GM19239 (cell line): ENCODE measurements around the gene ABHD2.
"Not testable (repeated sequence)": the region's sequence is repeated elsewhere in the genome, so short reads cannot be mapped to it uniquely, and the experiment has no call there.

Experiments
- DNase-seq: peaks from one replicate; pipeline ENCODE4 v3.0.0; 2011; ENCODE audit warnings: low spot score; ENCODE audit not compliant: insufficient read length
- FAIRE-seq: peaks from 2 replicates; lab custom pipeline; 2011; peaks lifted over from hg19 to GRCh38; lab: Jason Lieb, UNC

ABHD2 gene

DNA sequence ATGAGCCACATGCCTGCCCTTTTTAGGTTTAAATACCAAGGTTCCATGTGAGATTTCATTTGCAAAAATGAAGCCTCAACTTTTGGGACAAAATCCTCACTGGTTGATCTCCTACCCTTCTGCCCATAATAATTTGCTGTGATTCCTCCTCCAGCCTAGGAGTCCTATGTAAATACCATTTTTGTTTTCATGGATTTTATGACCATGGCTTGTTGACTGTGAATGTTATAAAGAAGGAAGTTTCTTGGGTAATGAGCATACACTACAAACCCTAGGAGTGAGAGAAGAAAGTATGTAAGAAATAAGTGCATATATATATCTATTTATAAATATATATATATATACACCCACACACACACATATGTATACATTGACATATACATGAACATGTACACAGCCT is 120.0 kb downstream of the ABHD2 start:
- no peak for FAIRE-seq
- no peak for DNase-seq

DNA sequence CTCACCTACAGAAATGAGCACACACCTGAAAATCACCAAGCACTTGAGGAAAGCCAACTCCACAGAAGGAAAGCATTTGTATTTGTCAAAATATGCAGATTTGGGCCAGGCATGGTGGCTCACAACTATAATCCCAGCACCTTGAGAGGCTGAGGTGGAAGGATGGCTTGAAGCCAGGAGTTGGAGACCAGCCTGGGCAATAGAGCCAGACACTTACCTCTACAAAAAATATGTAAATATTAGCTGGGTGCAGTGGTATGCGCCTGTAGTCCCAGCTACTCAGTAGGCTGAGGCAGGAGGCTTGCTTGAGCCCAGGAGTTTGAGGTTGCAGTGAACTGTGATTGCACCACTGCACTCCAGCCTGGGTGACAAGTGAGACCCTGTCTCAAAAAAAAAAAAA is 120.8 kb downstream of the ABHD2 start:
- DNase-seq = no peak

DNA sequence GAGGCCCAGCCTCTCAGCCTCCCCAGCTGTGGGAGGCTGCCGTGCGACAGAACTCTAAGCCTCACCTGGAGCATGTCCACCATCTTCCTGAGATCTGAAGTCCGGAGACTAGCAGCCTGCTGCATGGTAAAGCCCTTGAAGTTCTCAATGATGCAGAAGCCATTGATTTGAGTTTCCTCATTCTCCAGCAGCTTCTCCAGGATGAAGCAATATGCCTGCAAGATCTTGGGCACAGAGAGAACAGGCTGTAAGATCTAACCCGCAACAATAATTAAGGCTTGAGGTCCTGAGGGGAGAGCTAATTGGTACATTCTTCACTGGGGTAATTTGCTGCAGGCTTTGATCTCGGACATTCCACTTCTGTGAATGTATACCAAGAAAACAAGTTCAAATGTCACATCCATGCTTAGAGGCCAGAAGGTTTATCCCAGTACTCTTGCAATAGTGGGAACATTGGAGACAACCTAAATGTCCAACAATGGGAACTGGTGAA is 123.5 kb downstream of the ABHD2 start:
- FAIRE-seq (no peak), DNase-seq (no peak)

More for the DNA sequence above, 120.8 kb downstream of the ABHD2 start:
- FAIRE-seq = no peak

DNA sequence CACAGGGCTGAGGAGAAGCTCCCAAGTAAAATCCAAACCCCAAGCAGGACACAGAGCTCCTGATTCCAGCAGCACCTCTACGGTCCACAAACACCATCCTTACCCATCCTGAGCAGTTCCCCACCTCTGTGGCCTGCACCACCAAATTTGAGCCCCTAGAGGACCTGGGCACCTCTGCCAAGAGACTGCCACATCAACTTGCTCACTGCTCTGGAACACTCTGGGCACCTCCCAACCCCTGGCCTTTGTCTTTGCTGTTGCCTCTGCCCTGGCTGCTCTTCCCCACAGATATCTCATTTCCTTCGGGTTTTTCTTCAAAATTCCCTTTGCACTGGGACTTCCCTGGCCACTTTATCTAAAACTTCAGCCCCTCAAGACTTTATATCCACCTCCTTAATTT is 127.4 kb downstream of the ABHD2 start:
- no peak for DNase-seq
- no peak for FAIRE-seq

DNA sequence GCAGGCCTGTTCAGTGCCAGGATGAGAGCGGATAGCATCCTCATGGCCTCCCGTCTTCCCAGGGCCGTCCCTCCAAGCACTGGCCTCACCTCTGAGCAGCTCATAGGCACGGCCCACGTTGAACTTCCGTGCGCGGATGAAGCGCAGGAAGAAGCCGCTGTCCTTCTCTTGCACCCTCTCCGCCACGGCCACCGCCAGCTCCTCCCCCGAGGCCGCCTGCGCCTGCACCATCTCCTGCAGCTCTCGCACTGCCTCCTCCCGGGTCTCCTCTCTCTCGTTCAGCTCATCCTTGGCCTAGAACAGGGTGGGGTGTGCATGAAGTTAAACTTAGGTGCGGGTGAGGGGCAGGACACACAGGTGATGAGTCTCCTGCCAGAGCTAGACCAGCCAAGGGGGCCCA is 128.8 kb downstream of the ABHD2 start:
- FAIRE-seq (no peak), DNase-seq (no peak)

DNA sequence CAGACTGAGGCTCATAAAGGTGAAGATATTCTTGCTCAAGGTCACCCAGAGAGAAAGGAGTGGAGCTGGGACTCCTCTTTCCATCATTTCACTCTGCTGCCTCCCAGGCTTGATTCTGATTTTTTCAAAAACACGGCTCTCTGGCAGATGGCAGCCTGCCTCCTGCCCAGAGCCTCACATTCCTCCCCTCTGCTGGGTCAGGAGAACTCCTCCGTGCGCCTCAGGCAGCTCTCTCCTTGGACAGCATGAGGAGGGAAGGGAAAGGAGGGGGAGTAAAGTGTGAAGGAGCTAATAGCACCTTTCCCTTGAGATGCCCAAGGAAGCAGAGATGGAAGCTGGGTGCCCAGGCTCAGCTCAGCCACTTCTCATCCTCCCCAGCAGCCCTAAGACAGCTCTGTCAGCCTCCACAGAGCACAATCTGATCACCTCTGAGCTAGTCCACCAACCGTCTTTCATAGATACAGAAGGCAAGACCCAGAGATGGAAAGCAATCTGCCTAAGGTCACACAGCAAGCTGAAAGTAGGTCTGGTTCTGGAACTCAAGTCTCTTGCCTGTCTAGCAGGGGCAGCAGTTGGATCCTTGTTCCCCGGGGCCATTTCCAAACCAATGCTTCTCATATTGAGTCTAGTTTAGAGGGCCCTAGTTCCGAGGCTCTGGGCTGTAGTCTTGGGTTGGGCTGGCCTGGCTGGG is 129.6 kb downstream of the ABHD2 start:
- DNase-seq (no peak), FAIRE-seq (no peak)

DNA sequence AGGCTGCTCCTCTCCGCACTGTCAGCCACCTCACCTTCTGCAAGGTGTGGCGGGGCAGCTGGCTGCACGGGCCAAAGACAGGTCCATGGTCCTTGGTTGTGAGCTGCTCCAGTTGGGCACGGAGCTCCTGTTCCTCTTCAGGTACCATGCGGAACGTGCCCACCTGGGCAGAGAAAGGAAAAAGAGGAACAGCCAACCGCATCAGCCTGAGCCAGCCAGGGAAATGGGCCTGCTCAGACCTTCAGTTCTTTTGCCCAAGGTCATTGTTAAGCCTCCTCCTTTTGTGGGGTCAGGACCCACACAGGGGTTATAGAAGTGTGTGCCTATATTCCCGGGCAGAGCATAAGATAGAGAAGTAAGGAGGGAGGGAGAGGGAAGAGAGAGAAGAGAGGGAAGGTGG is 130.3 kb downstream of the ABHD2 start:
- no peak for FAIRE-seq
- no peak for DNase-seq

DNA sequence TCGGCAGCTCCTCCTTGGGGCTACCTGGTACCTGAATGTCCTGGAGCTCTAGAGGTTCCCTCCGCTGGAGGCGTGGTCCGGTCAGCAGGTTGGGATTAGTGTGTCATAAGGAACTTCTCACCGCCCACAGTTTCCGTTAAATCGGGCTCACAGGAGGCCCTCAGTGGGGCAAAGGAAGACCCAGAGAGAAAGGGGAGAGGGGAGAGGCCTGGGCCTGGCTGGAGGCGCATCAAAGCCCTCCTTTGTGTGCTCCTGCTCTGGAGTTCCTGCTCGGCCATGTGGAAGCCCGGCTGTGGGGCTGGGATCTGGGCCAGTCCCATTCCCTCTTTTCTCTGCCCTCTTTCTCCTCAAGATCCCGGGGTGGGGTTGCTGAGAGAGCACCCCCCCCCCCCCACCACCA is 133.3 kb downstream of the ABHD2 start, which contains the start of gene RLBP1:
TSS of gene RLBP1 (minus strand) at position 37 of the 400 bp plus-strand sequence. CDS start 2,604 bp downstream, outside the sequence.
- DNase-seq (no peak), FAIRE-seq (no peak)

DNA sequence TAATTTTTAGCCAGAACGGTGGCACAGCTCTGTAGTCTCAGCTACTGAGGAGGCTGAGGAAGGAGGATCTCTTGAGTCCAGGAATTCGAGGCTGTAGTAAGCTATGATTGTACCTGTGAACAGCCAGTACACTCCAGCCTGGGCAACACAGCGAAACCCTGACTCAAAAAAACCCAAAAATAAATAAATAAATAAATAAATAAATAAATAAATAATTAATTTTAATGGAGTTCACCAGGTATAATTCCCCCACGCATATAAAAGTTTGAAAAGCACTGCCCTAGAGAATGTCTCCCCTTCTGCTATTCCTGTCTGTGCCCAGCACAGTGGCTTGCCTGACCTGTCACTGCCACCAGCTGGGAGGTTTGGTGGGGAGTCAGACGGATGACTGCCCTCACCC is 137.3 kb downstream of the ABHD2 start:
- no peak for FAIRE-seq
- no peak for DNase-seq

DNA sequence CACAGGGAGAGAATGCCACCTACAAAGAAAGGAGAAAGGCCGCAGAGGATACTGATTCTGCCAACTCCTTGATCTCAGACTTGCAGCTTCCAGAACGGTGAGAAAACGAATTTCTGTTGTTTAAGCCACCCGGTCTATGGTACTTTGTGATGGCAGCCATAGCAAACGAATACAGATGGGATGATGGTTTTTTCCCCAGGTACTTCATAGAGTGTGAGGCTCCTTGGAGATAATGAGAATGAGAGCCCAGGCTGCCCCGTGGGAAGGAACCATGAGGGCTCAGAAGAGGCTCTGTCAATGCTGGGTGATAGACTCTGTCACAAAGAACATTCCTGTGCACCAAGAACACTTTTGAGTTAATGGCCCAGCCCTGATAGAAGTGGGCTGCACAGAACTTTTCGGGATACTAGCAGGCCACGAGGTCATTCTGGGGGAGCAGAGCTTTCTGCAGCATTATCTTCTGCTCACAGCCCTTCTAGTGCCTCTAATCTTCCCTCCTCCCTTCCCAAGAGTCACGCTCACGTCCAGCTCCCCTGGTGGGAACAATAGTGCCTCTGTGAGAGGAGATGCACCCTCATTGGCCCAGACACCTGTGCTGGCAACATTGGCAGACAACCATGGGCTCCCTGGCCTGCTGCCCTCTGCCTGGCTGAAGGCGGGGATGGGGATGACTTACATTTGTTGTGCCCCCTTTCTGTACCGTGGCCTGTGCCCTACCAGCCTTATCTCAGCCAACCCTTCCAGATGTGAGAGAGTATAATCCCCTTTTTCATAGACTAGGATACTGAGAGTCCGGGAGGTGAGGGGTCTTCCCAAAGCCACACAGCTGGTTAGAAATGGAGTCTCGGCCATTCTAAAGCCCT is 138.3 kb downstream of the ABHD2 start:
- FAIRE-seq = no peak
- no peak for DNase-seq

DNA sequence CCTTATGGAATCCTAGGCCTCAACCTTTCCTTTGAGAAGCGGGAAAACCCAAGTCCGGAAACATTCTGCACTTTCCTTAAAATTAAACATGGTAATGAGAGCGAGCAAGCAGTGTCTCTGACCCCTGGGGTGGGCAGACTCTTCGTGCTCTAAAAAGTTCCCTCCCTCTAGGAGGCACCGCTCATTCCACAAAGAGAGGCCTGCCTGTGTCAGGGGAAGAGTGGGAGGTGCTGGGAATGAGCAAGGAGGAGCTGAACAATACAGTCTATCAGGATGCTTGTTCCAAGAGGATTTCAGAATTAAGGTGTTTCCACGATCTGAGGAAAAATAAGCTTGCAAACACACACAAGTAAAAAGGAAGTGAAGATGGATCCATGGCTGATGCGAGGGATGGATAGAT is 139.2 kb downstream of the ABHD2 start:
- DNase-seq = no peak
- no peak for FAIRE-seq

DNA sequence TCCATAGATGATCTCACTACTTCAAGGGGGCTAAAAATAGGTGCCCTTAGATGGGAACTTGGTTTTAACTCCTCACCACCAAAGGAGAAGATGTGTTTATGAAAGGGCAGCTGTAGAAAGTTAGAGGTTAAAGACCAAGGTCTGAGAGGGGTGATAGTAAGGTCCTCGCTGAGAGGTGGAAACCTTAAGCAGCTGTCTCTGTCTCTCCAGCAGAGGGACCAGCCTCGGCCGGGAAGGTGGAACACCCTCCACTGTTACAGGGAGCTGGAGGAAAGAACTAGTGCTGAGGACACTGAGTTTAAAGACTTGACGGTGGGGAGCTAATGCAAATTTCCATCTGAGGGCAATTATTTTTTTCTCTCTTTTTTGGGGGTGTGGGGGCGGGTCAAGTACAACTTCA is 142.0 kb downstream of the ABHD2 start:
- FAIRE-seq = no peak
- no peak for DNase-seq

DNA sequence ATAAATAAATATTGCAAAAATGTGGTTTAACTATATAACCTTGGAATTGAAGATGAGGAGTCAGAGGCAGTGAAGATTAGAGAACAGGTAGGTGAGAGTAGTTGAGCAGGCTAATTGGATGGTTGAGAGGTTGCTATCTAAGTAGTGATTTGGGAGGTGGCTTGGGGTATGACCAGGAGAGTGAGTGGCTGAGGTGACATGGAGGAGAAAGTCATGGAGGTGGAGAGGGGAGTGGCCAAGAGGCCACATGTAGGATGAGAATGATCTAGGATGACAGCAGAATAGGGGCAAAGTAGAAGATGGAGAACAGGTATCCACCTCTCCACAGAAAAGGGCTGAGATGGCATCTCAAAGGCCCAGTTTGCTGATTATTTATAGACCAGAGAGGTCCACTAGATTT is 143.6 kb downstream of the ABHD2 start:
- DNase-seq (no peak), FAIRE-seq (no peak)

DNA sequence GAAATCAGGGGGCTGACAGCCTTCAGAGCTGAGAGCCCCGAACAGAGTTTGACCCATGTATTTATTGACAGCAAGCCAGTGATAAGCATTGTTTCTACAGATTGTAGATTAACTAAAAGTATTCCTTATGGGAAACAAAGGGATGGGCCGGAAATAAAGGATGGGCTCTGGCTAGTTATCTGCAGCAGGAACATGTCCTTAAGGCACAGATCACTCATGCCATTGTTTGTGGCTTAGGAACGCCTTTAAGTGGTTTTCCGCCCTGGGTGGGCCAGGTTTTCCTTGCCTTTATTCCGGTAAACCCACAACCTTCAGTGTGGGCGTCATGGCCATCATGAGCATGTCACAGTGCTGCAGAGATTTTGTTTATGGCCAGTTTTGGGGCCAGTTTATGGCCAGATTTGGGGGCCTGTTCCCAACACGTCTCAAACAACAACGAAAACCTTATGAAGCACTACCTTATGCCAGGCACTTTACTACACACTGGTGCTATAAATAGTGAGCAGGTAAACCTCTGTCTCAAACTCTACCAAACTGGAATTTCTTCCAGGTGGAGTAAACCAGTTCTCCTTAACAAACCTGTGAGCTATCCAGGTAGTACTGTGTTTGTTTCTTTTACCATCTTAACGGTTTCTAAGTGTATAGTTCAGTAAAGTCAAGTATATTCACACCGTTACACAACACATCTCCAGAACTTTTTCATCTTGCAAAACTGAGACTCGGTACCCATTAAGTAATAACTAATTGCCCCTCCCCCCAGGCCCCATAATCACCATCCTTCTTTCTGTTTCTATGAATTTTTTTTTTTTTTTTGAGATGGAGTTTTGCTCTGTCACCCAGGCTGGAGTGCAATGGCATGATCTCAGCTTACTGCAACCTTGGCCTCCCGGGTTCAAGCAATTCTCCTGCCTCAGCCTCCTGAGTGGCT is 151.9 kb downstream of the ABHD2 start:
- not testable (repeated sequence) for DNase-seq, FAIRE-seq

DNA sequence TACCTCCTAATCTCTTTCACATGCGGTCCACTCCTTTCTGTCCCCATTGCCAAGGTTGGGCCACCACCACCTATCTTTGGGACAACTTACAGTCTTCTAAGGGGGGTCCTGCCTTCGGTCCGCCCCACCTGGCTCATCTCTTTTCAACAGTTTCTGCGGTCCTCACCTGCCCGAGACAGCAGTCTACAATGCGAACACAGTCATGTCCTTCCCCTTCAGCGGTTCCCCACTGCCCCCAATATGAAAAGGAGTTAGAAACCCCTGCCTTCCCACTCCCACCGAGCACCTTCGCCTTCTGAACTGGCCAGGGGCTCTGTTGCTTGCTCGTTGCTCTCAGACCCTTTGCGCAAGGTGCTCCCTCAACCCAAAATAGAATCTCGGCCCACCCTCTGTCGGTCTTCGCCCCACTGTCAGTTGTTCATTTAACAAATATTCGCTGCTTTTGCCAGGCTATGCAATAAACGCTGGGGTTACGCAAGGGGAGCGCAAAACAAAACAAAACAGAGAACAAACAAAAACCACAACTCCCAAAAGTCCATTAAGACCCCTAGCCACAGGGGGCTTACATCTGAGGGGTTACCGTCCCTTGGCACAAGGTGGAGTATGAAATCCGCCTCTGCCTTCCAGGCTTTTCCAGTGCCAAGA is 154.9 kb downstream of the ABHD2 start:
- DNase-seq (no peak), FAIRE-seq (no peak)

DNA sequence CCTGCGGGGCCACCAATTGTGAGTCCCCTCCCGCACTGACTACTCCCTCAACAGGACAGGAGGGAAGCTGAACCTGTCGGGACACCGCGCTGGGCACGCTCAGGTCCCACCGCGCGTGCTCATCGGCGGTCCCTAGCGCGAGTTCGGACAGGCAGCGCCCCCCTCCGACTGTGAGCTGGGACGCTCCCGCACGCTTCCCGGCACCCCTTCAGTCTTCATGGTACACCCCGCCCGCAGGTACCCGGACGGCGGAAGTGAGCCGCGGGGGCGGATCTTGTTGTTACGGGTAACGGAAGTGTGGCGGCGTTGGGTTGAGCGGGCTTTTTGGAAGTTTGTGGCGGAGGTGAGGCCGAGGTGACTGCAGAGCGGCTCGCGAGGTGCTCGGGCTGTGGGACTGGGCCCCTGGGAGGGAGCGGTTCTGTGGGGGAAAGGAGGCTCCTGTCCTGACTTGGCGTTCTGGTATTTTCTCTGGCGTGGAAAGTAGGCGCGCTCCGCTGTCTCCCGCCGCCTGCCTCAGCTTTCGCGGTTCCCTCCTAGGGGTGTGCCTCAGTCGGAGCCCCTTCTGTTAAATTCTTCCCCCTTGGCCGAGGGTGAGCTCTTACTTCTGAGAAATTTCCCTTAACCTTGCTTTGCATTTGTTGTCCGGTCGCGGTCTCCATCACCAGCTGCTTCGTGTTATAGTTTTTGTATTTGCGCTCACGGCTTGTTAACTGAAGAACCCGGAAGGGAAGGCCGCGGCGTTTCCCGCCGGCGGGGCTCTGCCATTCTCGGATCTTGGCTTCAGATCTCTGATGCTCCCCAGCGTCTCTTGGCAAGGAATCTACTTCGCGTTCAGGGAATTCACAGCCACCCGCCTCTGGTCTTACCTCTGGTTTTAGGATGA is 155.7 kb downstream of the ABHD2 start, which contains the start of gene FANCI:
TSS of gene FANCI (plus strand) at position 289 of the 883 bp plus-strand sequence. CDS start 3,669 bp downstream, outside the sequence.
- DNase-seq (peak; percentile 80), FAIRE-seq (peak; percentile 88)

DNA sequence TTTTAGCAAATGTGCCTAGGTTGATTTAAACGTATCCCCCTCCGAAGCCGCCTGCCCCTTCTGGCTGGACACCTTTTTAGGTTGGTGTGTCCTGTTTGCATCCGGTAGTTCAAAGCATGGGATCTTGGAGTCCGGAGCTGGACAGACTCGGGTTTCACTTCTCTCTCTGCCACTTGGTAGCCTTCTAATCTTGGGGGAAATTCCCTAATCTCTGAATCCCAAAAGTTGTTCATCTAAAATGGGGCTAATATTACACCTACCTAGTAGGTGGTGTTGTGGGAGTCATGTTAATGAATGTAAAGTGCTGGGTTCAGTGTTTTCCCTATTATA is 156.3 kb downstream of the ABHD2 start:
- FAIRE-seq (peak; percentile 81), DNase-seq (no peak)

DNA sequence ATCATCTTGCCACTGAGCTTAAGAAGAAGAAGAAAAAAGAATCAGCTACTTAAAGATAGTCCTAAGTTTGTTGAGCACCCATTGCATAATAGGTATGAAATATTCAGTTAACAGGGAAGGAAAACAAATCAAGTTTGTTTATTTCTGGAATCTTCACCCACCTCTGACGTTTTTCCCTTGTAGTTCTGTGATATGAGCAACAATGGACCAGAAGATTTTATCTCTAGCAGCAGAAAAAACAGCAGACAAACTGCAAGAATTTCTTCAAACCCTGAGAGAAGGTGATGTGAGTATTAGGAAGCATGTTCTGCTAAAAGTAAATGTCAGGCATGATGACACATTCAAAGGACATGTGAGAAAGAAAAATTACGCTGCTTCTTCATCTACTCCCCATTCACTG is 159.2 kb downstream of the ABHD2 start:
- FAIRE-seq = no peak
- no peak for DNase-seq

DNA sequence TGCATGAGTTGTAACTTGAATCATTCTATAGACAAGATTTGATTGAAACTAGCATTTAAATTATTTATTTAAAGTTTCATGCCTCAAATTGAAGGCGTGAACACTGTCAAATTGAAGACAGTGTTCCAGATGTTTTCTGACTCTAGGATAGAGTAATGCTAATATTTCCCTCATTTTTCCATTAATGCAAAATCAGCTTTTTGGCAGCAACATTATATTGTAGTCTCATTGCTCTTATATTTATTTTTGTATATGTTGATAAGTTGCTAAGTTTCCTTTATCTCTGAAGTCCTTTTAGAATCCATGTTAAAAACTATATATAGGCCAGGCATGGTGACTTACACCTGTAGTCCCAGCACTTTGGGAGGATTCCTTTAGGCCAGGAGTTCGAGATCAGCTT is 160.3 kb downstream of the ABHD2 start:
- no peak for DNase-seq
- FAIRE-seq = no peak
